Colonic mucosa (tissue), 4 donors: ENCODE data around the gene ANKRD63. TPM values are rescaled to one million over a fixed set of nuclear protein-coding genes. Genes with fewer than 3 reads are reported as not detected.
A peak's percentile ranks its signal among the peaks of the same experiment; 100 is the strongest.

ENCODE experiments used
- DNase-seq: peaks from one replicate; pipeline ENCODE4 v3.0.0-alpha.2; 2020
- H3K27ac ChIP-seq: fragments of 200-600 bp; one replicate; pipeline ENCODE4 v1.8.0; 2021
- H3K27me3 ChIP-seq: fragments of 200-600 bp; one replicate; pipeline ENCODE4 v1.8.0; 2021
- H3K36me3 ChIP-seq: fragments of 200-600 bp; one replicate; pipeline ENCODE4 v1.8.0; 2021
- H3K4me1 ChIP-seq: fragments of 200-600 bp; one replicate; pipeline ENCODE4 v1.8.0; 2021; ENCODE audit warnings: mild to moderate bottlenecking
- H3K4me3 ChIP-seq: fragments of 200-600 bp; one replicate; pipeline ENCODE4 v1.8.0; 2021
- H3K9ac ChIP-seq, 2 donors: one replicate each; pipeline ENCODE4 v1.7.0; 2013; ENCODE audit warnings: control low read depth in 2 of 2, low read depth in 2 of 2, low read length in 2 of 2
- H3K9me3 ChIP-seq: fragments of 200-600 bp; one replicate; pipeline ENCODE4 v1.8.0; 2021
- intact Hi-C: fragments of 100-400 bp; cut with DNase I; formaldehyde crosslinking; loops from one replicate; pipeline ENCODE4 v1.14.1; 2022
- total RNA-seq, 2 donors: library from RNA; stranded (reverse); fragmentation: NEBNext Ultra II Directional in 1 of 2; extraction: Animal tissue kit (Norgen Biotek cat#: 25700) in 1 of 2; gene quantifications; one replicate each; pipeline ENCODE4 v1.2.1, GENCODE V29; 2021
- TF ChIP-seq, protein P1 (sequence below): fragments of 200-600 bp; IDR thresholded peaks from one replicate; pipeline ENCODE4 v1.8.0; 2022; ENCODE audit warnings: antibody characterized with exemption, mild to moderate bottlenecking
- donor health status: healthy.
- donor health status: DM: no; HTN: no; CAD: no.
- donor health status: DM: no; HTN: no; CAD: no.

Gene ANKRD63, protein sequence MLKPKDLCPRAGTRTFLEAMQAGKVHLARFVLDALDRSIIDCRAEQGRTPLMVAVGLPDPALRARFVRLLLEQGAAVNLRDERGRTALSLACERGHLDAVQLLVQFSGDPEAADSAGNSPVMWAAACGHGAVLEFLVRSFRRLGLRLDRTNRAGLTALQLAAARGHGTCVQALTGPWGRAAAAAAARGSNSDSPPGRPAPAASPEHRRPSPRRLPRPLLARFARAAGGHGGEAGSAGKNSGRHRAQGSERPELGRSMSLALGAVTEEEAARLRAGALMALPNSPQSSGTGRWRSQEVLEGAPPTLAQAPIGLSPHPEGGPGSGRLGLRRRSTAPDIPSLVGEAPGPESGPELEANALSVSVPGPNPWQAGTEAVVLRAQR
- not detected for total RNA-seq

DNA sequence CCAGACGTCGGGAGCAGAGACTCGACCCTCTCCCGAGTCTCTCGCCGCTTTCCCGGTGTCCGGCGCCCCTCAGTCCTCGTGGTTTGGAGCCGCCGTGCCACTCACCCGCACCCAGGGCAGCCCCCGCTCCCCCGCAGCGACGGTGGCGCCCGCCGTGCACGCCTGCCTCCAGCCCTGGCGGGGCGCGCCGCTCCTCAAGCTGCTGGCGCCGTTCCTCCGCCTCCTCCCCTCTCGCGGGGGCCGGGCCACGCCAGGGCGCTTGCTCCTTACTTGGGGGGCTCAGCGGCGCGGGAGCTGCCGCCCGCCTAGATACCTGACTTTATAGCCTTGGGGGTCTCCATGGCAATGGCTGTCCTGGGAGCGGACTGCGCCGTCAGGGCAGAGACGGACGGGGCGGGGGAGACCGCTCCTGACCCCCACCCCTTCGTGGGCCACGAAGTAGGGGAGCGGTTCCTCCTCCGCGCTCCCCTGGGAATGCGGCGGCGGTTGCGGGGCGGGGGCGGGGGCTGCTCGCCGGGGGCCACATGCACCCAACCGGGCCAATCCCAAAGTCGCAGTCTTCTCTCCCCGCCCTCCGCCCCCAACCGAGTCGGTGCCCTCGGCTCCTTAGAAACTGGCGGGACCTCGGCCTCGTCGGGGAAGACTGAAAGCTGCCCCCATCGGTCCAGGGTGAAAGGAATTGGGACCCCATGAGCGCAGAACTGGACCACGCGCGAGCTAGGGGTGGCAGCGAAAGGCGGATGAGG lies at the start of gene ANKRD63:
Gene ANKRD63 (minus strand): TSS at position 196 of the 746 bp plus-strand sequence. CDS start 478 bp downstream, outside the sequence.
- Histone ChIP-seq H3K4me1 (peaks cover 14% of the 10 kb centered on the region), H3K36me3 (no peaks in the 10 kb centered on the region), H3K27me3 (peaks cover 44% of the 10 kb centered on the region), H3K27ac (no peak within 1 kb of the TSS), H3K9ac (peak within 1 kb of the TSS in 1 of 2 donors; percentile 60), H3K4me3 (peak within 1 kb of the TSS; percentile 47), H3K9me3 (no peaks in the 10 kb centered on the region)
- TF ChIP-seq, protein P1, sequence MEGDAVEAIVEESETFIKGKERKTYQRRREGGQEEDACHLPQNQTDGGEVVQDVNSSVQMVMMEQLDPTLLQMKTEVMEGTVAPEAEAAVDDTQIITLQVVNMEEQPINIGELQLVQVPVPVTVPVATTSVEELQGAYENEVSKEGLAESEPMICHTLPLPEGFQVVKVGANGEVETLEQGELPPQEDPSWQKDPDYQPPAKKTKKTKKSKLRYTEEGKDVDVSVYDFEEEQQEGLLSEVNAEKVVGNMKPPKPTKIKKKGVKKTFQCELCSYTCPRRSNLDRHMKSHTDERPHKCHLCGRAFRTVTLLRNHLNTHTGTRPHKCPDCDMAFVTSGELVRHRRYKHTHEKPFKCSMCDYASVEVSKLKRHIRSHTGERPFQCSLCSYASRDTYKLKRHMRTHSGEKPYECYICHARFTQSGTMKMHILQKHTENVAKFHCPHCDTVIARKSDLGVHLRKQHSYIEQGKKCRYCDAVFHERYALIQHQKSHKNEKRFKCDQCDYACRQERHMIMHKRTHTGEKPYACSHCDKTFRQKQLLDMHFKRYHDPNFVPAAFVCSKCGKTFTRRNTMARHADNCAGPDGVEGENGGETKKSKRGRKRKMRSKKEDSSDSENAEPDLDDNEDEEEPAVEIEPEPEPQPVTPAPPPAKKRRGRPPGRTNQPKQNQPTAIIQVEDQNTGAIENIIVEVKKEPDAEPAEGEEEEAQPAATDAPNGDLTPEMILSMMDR = no peak
- intact Hi-C loops = no loop called here
- no peak for DNase-seq

DNA sequence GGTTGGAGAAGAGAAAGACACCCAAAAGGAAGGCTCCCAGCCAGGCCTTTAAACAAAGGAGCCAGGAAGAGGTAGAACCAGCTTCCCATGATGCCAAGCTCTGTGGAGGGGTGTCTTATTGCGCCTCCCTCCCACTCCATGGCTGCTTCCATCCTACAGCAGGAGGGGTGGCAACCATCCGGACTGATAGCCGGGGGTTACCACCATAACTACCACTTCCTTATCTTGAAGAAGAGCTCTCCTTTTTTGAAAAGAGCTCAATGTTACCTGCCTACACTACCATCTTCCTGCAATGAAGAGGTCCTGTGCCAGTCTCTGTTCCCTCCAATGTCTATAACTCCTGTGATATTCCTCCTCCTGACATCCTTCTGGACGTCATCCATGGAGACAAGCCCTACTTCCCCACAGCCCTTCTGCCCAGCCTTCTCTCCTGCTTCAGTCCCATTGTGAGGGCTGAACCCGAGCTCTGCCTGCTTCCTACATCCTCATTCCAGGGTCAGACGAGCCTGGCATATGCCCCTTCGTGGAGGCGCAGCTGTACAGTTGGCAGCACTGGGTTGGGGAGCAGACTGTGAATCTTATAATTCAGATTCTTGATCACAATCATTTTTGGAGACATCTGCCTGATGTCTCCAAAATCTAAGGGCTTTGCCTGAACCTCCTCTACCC lies 49.4 kb upstream of the ANKRD63 start:
- TF ChIP-seq, protein P1 = no peak
- intact Hi-C loops = no loop called here
- Histone ChIP-seq H3K27ac (peak overlapping the region; percentile 6), H3K4me1 (peaks cover 11% of the 10 kb centered on the region), H3K9me3 (no peaks in the 10 kb centered on the region), H3K36me3 (no peaks in the 10 kb centered on the region), H3K9ac (no peak overlapping the region), H3K4me3 (no peak overlapping the region), H3K27me3 (no peaks in the 10 kb centered on the region)
- DNase-seq = no peak

DNA sequence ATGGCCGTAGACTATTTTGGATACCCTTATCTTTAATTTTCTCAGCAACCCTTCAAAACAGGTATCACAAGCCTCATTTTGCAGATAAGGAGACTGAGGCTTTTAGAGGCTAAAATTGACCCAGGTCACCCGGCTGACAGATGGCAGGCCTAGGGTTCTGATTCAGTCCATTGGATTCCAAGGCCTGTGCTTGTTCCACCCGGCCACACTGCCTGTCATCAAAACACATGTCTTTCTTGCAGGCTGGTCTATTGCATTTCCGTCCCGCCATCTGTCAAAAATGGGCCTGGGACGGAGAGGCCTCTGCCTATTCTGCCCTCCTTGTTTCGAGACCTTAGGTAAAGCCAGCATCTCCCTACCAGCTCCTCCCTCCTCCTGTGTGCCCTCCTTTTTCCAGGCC lies 48.8 kb upstream of the ANKRD63 start:
- H3K27me3 ChIP-seq = no peaks in the 10 kb centered on the region
- no peak overlapping the region for H3K4me3 ChIP-seq
- intact Hi-C loops = no loop called here
- peaks cover 10% of the 10 kb centered on the region for H3K4me1 ChIP-seq
- no peaks in the 10 kb centered on the region for H3K36me3 ChIP-seq
- no peaks in the 10 kb centered on the region for H3K9me3 ChIP-seq
- TF ChIP-seq, protein P1 = no peak
- no peak overlapping the region for H3K9ac ChIP-seq
- no peak for DNase-seq
- peak overlapping the region; percentile 6 for H3K27ac ChIP-seq

DNA sequence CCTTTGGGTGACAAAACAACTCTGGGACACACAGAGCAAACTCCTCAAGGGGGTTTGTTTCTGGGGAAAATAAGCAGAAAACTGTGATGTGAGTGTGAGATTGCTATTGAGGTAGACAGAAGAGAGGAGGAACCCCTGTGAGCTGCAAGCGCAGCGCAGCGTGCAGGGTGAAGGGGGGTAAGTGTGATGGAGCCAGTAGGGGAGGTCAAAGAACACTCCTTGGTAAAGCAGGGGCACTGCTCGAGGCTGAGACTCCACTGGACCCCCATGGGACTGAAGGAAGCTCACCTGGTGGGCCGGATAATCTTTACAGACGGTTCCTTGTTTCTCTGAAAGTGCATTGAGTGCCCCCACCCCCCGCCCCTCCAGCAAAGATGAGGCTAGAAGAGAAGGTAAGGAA lies 48.2 kb upstream of the ANKRD63 start:
- Histone ChIP-seq H3K27me3 (no peaks in the 10 kb centered on the region), H3K36me3 (no peaks in the 10 kb centered on the region), H3K9ac (no peak overlapping the region), H3K4me3 (no peak overlapping the region), H3K27ac (no peak overlapping the region), H3K9me3 (no peaks in the 10 kb centered on the region), H3K4me1 (peaks cover 10% of the 10 kb centered on the region)
- DNase-seq = no peak
- TF ChIP-seq, protein P1 = no peak
- intact Hi-C loops = no loop called here

DNA sequence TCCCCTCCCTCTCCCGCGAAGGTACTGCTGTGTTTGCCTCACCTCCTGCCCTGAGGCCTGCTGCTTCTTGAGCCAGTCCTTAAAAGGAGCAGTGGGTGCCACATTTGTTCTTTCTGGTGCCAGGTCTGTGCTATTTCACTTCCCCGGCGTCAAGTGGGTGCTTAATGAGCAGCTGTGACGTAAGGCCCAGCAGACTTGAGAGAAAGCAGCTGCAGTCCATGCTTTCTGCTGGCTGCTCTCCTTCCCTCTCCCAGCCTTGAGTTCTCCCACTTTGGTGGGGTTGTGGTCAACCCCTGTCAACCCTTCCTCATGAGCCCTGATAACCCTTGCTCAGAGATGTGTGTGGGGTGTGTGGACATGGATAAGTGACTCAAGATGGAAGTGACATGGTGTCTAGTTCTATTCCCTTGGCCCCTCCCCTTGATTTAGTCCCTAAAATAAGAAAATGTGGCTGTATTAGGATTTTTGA lies 47.5 kb upstream of the ANKRD63 start:
- Histone ChIP-seq H3K9me3 (no peaks in the 10 kb centered on the region), H3K36me3 (no peaks in the 10 kb centered on the region), H3K4me3 (no peak overlapping the region), H3K27me3 (no peaks in the 10 kb centered on the region), H3K4me1 (peaks cover 10% of the 10 kb centered on the region), H3K27ac (no peak overlapping the region), H3K9ac (no peak overlapping the region)
- no peak for DNase-seq
- intact Hi-C loops = no loop called here
- TF ChIP-seq, protein P1 = no peak
